WERI-Rb-1 (cell line): ENCODE results near the gene C8A.

Source experiments
- DNase-seq: peaks from one replicate; pipeline ENCODE4 v3.0.0-alpha.2; 2020
- H3K27ac ChIP-seq: fragments of 250-450 bp; sonication (Bioruptor Pico); 2 replicates; pipeline ENCODE4 v1.5.1; 2020; ENCODE audit warnings: mild to moderate bottlenecking, moderate library complexity
- H3K27me3 ChIP-seq: fragments of 250-450 bp; sonication (Bioruptor Pico); 2 replicates; pipeline ENCODE4 v1.5.1; 2021; ENCODE audit warnings: mild to moderate bottlenecking, low read depth, moderate library complexity; ENCODE audit not compliant: insufficient read depth, severe bottlenecking
- H3K36me3 ChIP-seq: fragments of 250-450 bp; sonication (Bioruptor Pico); 2 replicates; pipeline ENCODE4 v1.5.1; 2020; ENCODE audit warnings: mild to moderate bottlenecking, moderate library complexity
- H3K4me3 ChIP-seq: 2 replicates; pipeline ENCODE4 v1.5.1; 2011; ENCODE audit warnings: low read depth, mild to moderate bottlenecking, control low read depth, low read length
- H3K9me3 ChIP-seq: fragments of 250-450 bp; sonication (Bioruptor Pico); 2 replicates; pipeline ENCODE4 v1.5.1; 2021; ENCODE audit warnings: mild to moderate bottlenecking, moderate library complexity; ENCODE audit not compliant: severe bottlenecking
- CTCF ChIP-seq: IDR thresholded peaks from 2 replicates; pipeline ENCODE4 v1.5.1; 2011; ENCODE audit warnings: low read depth, mild to moderate bottlenecking, control low read depth, inconsistent platforms, low read length

Gene C8A

GRCh38 chr1:56912325-56912724, 57.7 kb downstream of the C8A start:
- no peak for DNase-seq
- H3K27me3 ChIP-seq = no peaks in the 10 kb centered on the region
- H3K9me3 ChIP-seq = no peaks in the 10 kb centered on the region
- no peak overlapping the region for H3K27ac ChIP-seq
- no peaks in the 10 kb centered on the region for H3K36me3 ChIP-seq
- TF ChIP-seq CTCF = no peak
- no peak overlapping the region for H3K4me3 ChIP-seq

- Histone ChIP-seq H3K36me3 (no peaks in the 10 kb centered on the region), H3K4me3 (no peak overlapping the region), H3K27ac (no peak overlapping the region), H3K9me3 (no peaks in the 10 kb centered on the region), H3K27me3 (no peaks in the 10 kb centered on the region)
- no peak for DNase-seq
- TF ChIP-seq CTCF = no peak
These were observed 61.4 kb downstream of the C8A start for GRCh38 chr1:56915960-56916359.

GRCh38 chr1:56916630-56917029, 62.0 kb downstream of the C8A start:
- H3K9me3 ChIP-seq = no peaks in the 10 kb centered on the region
- DNase-seq = no peak
- no peaks in the 10 kb centered on the region for H3K27me3 ChIP-seq
- TF ChIP-seq CTCF = no peak
- no peaks in the 10 kb centered on the region for H3K36me3 ChIP-seq
- H3K4me3 ChIP-seq = no peak overlapping the region
- no peak overlapping the region for H3K27ac ChIP-seq

- no peaks in the 10 kb centered on the region for H3K27me3 ChIP-seq
- no peaks in the 10 kb centered on the region for H3K36me3 ChIP-seq
- H3K27ac ChIP-seq = no peak overlapping the region
- no peaks in the 10 kb centered on the region for H3K9me3 ChIP-seq
- no peak for TF ChIP-seq CTCF
- H3K4me3 ChIP-seq = no peak overlapping the region
- DNase-seq = no peak
These were observed 62.8 kb downstream of the C8A start for GRCh38 chr1:56917356-56917755.

GRCh38 chr1:56920591-56921001, 66.0 kb downstream of the C8A start:
- no peaks in the 10 kb centered on the region for H3K36me3 ChIP-seq
- no peak for DNase-seq
- no peaks in the 10 kb centered on the region for H3K27me3 ChIP-seq
- H3K4me3 ChIP-seq = no peak overlapping the region
- TF ChIP-seq CTCF = no peak
- no peak overlapping the region for H3K27ac ChIP-seq
- no peaks in the 10 kb centered on the region for H3K9me3 ChIP-seq

- H3K9me3 ChIP-seq = no peaks in the 10 kb centered on the region
- no peaks in the 10 kb centered on the region for H3K36me3 ChIP-seq
- H3K4me3 ChIP-seq = no peak overlapping the region
- peaks cover 3% of the 10 kb centered on the region for H3K27me3 ChIP-seq
- no peak for TF ChIP-seq CTCF
- no peak overlapping the region for H3K27ac ChIP-seq
- DNase-seq = no peak
These were observed 66.9 kb downstream of the C8A start for GRCh38 chr1:56921479-56921878.
